ENCODE results near the gene OSCP1.

OSCP1 gene

DNA sequence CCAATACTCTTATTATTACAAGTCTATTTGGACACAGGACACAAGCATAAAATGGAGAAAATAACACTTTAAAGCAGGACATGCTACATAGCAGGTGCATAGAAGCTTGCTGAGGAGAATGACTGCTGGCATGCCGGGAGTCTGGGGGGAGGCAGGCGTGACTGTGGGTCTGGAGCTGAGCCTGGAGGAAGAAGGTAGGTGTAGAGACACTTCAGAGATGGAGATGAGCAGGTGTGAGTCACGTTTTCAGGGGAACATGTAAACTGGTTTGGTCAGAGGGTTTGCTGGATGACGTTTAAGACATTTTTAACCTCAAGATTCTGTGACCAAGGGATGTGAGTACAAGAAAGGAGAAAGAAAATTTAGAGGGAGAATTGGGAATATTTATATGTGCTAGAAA lies 24.5 kb downstream of the OSCP1 start:
- CTCF ChIA-PET, result interaction anchor here (6.5 kb wide), 1 partner anchor 83 kb away, joined by 73 read pairs; no protein-coding TSS in a partner anchor
- TF ChIP-seq, protein P1, sequence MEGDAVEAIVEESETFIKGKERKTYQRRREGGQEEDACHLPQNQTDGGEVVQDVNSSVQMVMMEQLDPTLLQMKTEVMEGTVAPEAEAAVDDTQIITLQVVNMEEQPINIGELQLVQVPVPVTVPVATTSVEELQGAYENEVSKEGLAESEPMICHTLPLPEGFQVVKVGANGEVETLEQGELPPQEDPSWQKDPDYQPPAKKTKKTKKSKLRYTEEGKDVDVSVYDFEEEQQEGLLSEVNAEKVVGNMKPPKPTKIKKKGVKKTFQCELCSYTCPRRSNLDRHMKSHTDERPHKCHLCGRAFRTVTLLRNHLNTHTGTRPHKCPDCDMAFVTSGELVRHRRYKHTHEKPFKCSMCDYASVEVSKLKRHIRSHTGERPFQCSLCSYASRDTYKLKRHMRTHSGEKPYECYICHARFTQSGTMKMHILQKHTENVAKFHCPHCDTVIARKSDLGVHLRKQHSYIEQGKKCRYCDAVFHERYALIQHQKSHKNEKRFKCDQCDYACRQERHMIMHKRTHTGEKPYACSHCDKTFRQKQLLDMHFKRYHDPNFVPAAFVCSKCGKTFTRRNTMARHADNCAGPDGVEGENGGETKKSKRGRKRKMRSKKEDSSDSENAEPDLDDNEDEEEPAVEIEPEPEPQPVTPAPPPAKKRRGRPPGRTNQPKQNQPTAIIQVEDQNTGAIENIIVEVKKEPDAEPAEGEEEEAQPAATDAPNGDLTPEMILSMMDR (IDR thresholded peaks at IDR 0.05; ENCODE audit: control extremely low read depth, extremely low read depth, low read depth, missing control alignments), result no peak
- DNase-seq (ENCODE audit: extremely low spot score), result no peak
- POLR2A ChIA-PET, result interaction anchor here (0.6 kb wide), 1 partner anchor 40 kb away, joined by 4 read pairs; no protein-coding TSS in a partner anchor

DNA sequence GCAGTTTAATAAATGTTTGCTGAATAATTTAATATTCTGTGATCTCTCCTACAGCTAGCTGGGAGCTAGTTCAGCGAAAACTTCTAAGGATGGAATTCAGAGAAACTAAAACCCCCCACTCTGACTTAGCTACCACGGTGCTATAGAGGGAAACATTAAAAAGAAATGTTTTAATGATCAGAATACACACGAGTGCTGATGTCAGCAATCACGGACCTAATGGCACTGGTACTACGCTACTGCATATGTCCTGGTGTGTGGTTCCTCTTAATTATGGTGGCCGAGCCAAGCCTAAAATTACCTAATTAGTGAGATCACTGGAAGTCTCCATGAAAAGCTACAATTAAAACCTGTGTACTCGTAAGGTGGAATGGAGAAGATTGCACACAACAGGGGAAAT lies 28.6 kb downstream of the OSCP1 start:
- no peak for DNase-seq (ENCODE audit: extremely low spot score)
- CTCF ChIA-PET, result interaction anchor here (0.7 to 6.5 kb wide), 14 partner anchors 9 to 287 kb away, joined by 3 to 73 read pairs (median 5); partner anchors contain the start of genes LSM10 and SH3D21
- TF ChIP-seq, protein P1 (IDR thresholded peaks at IDR 0.05; ENCODE audit: control extremely low read depth, extremely low read depth, low read depth, missing control alignments), result no peak
- POLR2A ChIA-PET, result no interaction called here

DNA sequence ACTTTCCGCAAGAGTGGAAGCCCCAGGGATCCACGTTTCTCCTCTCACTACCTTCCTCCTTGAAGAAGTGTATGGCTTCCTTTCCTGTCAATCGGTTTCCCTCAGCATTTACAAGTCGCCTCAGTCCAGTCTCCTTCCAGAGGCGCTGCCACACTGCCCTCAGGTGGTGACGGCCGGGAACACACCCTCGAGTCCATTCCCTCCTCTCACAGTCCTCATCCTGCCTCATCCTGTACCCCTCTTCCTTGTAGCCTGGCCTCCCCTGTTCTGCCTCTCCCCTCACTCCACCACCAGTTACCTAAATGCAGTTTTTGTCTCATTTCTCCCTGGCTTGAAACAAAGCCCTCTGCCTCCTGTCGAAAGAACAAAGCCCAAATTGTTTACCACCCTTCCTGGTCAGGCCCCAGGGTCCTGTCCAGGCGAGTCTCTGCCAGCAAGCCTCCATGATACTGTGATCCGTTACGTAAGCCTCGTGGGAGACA lies 29.4 kb downstream of the OSCP1 start:
- peak; percentile 83 for DNase-seq (ENCODE audit: extremely low spot score)
- ChIA-PET CTCF (interaction anchor here (0.9 to 6.5 kb wide), 8 partner anchors 10 to 271 kb away, joined by 3 to 73 read pairs (median 6); no protein-coding TSS in a partner anchor), POLR2A (no interaction called here)
- TF ChIP-seq, protein P1 (IDR thresholded peaks at IDR 0.05; ENCODE audit: control extremely low read depth, extremely low read depth, low read depth, missing control alignments), result peak; percentile 95

DNA sequence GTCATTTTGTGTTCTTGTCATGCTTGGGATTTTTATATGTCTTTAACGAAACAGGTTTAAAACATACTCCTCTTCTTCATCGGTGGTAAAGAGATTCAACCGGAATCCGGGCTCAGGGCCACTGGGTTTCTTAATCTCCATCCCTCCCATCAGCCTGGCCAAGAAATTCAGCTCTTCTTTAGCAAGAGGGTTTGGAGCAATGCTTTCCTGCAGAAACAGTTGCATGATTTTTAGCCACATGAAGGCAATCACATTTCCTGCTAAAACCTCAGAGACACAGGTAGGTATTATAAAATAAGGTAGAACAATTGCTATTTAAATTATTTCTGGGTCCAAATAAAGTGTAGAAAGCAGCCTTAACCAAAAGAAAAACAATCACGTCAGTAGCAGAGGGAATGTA lies 29.8 kb downstream of the OSCP1 start:
- POLR2A ChIA-PET, result no interaction called here
- CTCF ChIA-PET, result interaction anchor here (0.7 to 2.6 kb wide), 14 partner anchors 9 to 321 kb away, joined by 3 to 21 read pairs (median 3); partner anchors contain the start of gene LSM10
- DNase-seq (ENCODE audit: extremely low spot score), result no peak
- TF ChIP-seq, protein P1 (IDR thresholded peaks at IDR 0.05; ENCODE audit: control extremely low read depth, extremely low read depth, low read depth, missing control alignments), result no peak

DNA sequence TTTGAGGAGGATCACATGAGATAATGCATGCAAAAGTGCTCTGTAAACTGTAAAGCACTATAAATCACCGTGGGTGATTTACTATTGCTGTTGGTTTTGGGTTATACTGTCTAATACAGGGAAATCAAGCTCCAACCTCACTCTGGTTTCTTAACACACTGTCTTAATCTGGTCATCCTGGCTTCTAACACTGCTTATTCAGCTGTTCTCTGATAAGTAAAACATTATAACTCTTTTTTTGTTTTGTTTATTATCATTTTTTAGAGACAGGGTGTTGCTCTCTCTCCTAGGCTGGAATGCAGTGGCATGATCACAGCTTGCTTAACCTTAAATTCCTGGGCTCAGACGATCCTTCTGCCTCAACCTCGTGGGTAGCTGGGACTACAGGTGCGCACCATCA lies 30.7 kb downstream of the OSCP1 start:
- POLR2A ChIA-PET, result no interaction called here
- TF ChIP-seq, protein P1 (IDR thresholded peaks at IDR 0.05; ENCODE audit: control extremely low read depth, extremely low read depth, low read depth, missing control alignments), result no peak
- CTCF ChIA-PET, result interaction anchor here (0.7 to 2.6 kb wide), 18 partner anchors 8 to 320 kb away, joined by 3 to 21 read pairs (median 4); partner anchors contain the start of gene LSM10
- DNase-seq (ENCODE audit: extremely low spot score), result no peak

DNA sequence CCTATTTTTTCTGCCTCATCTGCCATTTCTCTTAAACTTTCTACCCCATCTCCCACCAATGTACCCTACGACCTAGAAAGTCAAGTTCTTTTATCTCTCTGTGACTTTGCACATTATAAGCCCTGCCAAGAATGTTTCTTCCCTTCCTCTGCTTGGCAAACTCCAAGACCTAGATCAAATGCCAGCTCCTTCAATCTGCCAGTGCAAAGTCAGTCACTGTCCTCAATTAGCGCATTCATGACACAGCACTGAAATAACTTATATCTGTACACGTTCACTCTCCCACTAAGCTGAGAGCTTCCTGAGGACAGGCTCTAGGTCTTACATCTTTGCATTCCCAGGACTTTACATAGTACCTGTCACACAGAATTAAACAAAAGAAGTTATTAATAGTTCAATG lies 31.1 kb downstream of the OSCP1 start:
- POLR2A ChIA-PET, result no interaction called here
- CTCF ChIA-PET, result interaction anchor here (1.1 to 2.6 kb wide), 13 partner anchors 10 to 78 kb away, joined by 3 to 21 read pairs (median 4); no protein-coding TSS in a partner anchor
- DNase-seq (ENCODE audit: extremely low spot score), result no peak
- TF ChIP-seq, protein P1 (IDR thresholded peaks at IDR 0.05; ENCODE audit: control extremely low read depth, extremely low read depth, low read depth, missing control alignments), result no peak
